AG04450 (cell line): ENCODE results near the gene TBX15. TPM values are rescaled to one million over a fixed set of nuclear protein-coding genes. Genes with fewer than 3 reads are reported as not detected.

ENCODE experiments used
- CTCF ChIA-PET: fragments of 300-600, 350-600 bp; formaldehyde crosslinking; extraction: SDS; loops from one replicate; lab custom pipeline; 2022; ENCODE audit warnings: antibody characterized with exemption, inconsistent platforms; lab: Charles Lee
- POLR2A ChIA-PET: fragments of 350-600 bp; formaldehyde crosslinking; extraction: SDS; loops from one replicate; lab custom pipeline; 2021; ENCODE audit warnings: antibody characterized with exemption, inconsistent platforms; lab: Yijun Ruan, JAX
- DNase-seq: peaks from one replicate; pipeline ENCODE4 v3.0.0-alpha.2; 2011; ENCODE audit warnings: low read depth, low spot score
- H3K27ac ChIP-seq: one replicate; pipeline ENCODE4 v1.5.1; 2012; ENCODE audit warnings: low read depth, low read length, control low read depth
- H3K27me3 ChIP-seq: one replicate; pipeline ENCODE4 v1.6.0; 2012; ENCODE audit warnings: low read length; ENCODE audit not compliant: control insufficient read depth, insufficient read depth
- H3K4me3 ChIP-seq: 2 replicates; pipeline ENCODE4 v1.5.1; 2011; ENCODE audit warnings: mild to moderate bottlenecking, low read depth, low read length, control low read depth
- H3K9me3 ChIP-seq: 2 replicates; pipeline ENCODE4 v1.5.1; 2012; ENCODE audit warnings: low read length; ENCODE audit not compliant: control insufficient read depth, insufficient read depth
- polyA plus RNA-seq: library from polyadenylated mRNA; depleted of rRNA; stranded (reverse); fragments of >200 nt; gene quantifications from 2 replicates; pipeline ENCODE4 v1.2.3, GENCODE V29; 2011
- TF ChIP-seq, protein P1 (sequence below): IDR thresholded peaks from 2 replicates; pipeline ENCODE4 v1.5.1; 2011; ENCODE audit warnings: low read depth, low read length, control low read depth, inconsistent platforms

TBX15 gene
- polyA plus RNA-seq, 1 experiment = not detected

DNA sequence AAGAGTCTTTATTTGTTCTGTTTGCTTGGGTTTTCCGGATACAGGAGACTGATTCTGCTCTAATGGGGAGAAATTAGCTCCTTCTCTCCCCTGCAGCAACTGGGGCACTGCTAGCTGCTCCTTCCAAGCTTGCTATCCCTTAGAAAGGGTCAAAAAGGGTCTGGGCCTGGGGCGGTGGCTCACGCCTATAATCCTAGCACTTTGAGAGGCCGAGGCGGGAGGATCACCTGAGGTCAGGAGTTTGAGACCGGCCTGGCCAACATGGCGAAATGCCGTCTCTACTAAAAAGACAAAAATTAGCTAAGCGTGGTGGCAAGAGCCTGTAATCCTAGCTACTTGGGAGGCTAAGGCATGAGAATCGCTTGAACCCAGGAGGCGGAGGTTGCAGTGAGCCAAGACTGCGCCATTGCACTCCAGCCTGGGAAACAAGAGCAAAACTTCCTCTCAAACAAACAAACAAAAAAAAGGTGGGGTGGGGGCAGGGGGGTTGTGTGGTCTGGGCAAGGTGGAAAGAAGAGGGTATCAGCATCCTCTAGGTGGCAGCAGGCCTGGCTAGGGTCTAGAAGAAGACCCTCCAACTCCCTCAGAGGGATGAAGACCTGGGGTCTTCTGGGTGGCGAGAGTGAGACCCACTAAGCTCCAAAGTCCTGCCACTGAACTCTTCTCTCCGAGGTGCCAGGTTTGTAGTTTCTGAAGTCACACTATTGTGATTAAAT, 15.4 kb upstream of the TBX15 start:
- CTCF ChIA-PET = no interaction called here

DNA sequence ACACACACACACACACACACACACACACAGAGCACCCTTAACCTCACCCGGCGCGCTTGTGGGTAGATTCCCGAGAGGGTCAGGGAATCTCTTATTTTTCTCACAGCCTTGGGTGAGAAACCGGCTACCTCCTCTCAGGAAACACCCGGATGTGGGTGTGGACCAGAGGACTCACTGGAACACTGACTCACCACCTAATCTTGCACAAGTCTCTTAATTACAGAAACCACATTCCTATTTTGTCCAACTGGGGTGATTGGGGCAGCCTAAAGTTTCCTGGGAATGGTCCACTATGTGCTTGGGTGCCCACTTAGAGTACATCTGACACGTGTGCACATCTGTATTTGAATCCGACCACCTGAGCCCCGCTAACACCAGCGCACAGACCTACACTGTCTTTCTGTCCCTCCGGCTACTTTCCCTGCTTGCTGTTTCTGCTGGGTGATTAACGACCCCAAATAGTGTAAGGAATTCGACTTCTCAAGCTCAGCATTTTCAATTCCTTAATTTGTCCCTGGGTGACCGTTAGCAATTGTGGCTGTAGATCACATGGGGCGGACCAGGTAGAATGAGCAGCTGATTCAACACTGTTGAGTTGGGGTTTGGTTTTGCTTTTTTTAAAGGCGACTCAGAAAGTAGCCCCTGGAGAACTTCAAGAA, 14.0 kb upstream of the TBX15 start:
- ChIA-PET POLR2A (no interaction called here), CTCF (no interaction called here)
- peaks cover 13% of the 10 kb centered on the region; the same call in 1 of the 2 replicates for H3K9me3 ChIP-seq
- no peak overlapping the region for H3K27ac ChIP-seq
- no peak for DNase-seq
- H3K4me3 ChIP-seq = no peak overlapping the region
- TF ChIP-seq, protein P1, sequence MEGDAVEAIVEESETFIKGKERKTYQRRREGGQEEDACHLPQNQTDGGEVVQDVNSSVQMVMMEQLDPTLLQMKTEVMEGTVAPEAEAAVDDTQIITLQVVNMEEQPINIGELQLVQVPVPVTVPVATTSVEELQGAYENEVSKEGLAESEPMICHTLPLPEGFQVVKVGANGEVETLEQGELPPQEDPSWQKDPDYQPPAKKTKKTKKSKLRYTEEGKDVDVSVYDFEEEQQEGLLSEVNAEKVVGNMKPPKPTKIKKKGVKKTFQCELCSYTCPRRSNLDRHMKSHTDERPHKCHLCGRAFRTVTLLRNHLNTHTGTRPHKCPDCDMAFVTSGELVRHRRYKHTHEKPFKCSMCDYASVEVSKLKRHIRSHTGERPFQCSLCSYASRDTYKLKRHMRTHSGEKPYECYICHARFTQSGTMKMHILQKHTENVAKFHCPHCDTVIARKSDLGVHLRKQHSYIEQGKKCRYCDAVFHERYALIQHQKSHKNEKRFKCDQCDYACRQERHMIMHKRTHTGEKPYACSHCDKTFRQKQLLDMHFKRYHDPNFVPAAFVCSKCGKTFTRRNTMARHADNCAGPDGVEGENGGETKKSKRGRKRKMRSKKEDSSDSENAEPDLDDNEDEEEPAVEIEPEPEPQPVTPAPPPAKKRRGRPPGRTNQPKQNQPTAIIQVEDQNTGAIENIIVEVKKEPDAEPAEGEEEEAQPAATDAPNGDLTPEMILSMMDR = no peak
- peaks cover 95% of the 10 kb centered on the region for H3K27me3 ChIP-seq

More for the DNA sequence above, 15.4 kb upstream of the TBX15 start:
- no peak overlapping the region for H3K27ac ChIP-seq
- no peak overlapping the region for H3K4me3 ChIP-seq
- no peak for DNase-seq
- peaks cover 20% of the 10 kb centered on the region; the same call in 1 of the 2 replicates for H3K9me3 ChIP-seq
- H3K27me3 ChIP-seq = peaks cover 98% of the 10 kb centered on the region
- TF ChIP-seq, protein P1 = no peak
- POLR2A ChIA-PET = no interaction called here

DNA sequence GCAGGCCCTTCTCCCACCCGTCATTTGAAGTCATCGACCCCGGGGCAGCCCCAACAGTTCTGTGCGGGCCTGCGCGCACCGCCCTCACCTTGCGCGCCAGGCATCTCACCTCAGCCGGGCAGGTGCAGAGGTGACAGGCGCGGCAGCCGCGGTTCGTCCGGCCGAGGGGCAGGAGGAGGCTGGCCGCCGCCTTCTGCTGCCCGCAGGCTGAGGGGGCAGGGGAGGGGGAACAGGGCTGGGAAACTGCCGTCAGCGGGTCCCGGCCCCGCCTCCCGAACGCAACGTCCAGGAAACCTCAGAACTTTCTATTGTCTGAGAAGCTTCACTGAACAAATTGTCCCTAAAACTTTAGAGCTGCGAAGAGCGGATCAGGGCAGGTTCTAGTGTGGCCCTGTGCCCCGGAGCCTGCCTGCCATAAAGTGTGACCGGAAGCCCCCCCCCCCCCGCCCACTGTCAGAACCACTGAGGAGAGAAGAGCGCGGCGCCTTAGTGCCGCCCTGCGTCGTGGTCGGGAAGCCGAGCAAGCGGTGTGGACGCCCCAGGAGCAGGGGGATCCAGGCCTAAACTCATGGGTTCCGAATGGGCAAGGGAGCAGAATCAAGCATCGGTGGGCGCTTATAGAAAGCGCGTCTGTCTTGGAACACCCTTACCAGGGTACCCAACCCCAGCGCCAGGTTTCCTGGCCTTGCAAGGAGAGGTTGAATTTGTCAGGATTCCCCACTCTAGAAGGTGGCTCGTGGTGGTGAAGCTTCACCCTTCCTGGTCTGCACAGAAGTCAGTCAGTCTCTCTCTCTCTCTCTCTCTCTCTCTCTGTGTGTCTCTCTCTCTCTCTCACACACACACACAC, 13.3 kb upstream of the TBX15 start:
- POLR2A ChIA-PET = no interaction called here
- H3K27ac ChIP-seq = no peak overlapping the region
- TF ChIP-seq, protein P1 = no peak
- no peak for DNase-seq
- no peak overlapping the region for H3K4me3 ChIP-seq
- H3K9me3 ChIP-seq = peaks cover 6% of the 10 kb centered on the region; the same call in 1 of the 2 replicates
- peaks cover 95% of the 10 kb centered on the region for H3K27me3 ChIP-seq
- CTCF ChIA-PET = no interaction called here

- no peak for DNase-seq
- Histone ChIP-seq H3K27me3 (peaks cover 95% of the 10 kb centered on the region), H3K27ac (no peak overlapping the region), H3K4me3 (peak overlapping the region; percentile 7; the same call in 1 of the 2 replicates), H3K9me3 (peaks cover under 1% of the 10 kb centered on the region; the same call in 1 of the 2 replicates)
- POLR2A ChIA-PET = no interaction called here
- CTCF ChIA-PET = interaction anchor here (1.2 kb wide), 1 partner anchor 8 kb away, joined by 3 read pairs; no protein-coding TSS in a partner anchor
- TF ChIP-seq, protein P1 = no peak
These were observed 12.4 kb upstream of the TBX15 start for GRCh38 chr1:119000371-119001180.
